OCI-M1 (cell line): ENCODE results near the gene SERPINA3.

Source experiments
- DNase-seq: peaks from one replicate; lab custom pipeline; 2025; lab: John Stamatoyannopoulos, UW

The SERPINA3 gene

GRCh38 chr14:94613720-94614644 lies 1.8 kb downstream of the SERPINA3 start:
- DNase-seq, result no peak

- DNase-seq, result no peak
These were observed 2.6 kb downstream of the SERPINA3 start for GRCh38 chr14:94614802-94615201.

GRCh38 chr14:94615254-94615653 lies 3.1 kb downstream of the SERPINA3 start:
- no peak for DNase-seq

- no peak for DNase-seq
These were observed 3.8 kb downstream of the SERPINA3 start for GRCh38 chr14:94615823-94616570.

- no peak for DNase-seq
These were observed 5.3 kb downstream of the SERPINA3 start for GRCh38 chr14:94617366-94617941.

GRCh38 chr14:94617988-94618822 lies 6.0 kb downstream of the SERPINA3 start:
- no peak for DNase-seq

GRCh38 chr14:94619297-94619696 lies 7.1 kb downstream of the SERPINA3 start:
- DNase-seq, result no peak

GRCh38 chr14:94620597-94620996 lies 8.4 kb downstream of the SERPINA3 start:
- no peak for DNase-seq

GRCh38 chr14:94621358-94622134 lies 9.4 kb downstream of the SERPINA3 start:
- DNase-seq, result no peak

- DNase-seq, result no peak
These were observed 10.6 kb downstream of the SERPINA3 start for GRCh38 chr14:94622653-94623421.

- DNase-seq, result no peak
These were observed 11.2 kb downstream of the SERPINA3 start for GRCh38 chr14:94623422-94623809.

GRCh38 chr14:94623856-94624499 lies 11.8 kb downstream of the SERPINA3 start:
- DNase-seq, result no peak

- DNase-seq, result no peak
These were observed 12.6 kb downstream of the SERPINA3 start for GRCh38 chr14:94624537-94625352.

- no peak for DNase-seq
These were observed 13.1 kb downstream of the SERPINA3 start for GRCh38 chr14:94625353-94625635.

- no peak for DNase-seq
These were observed 16.4 kb downstream of the SERPINA3 start for GRCh38 chr14:94628578-94628977.

GRCh38 chr14:94630396-94630795 lies 18.2 kb downstream of the SERPINA3 start:
- no peak for DNase-seq

- DNase-seq, result no peak
These were observed 18.9 kb downstream of the SERPINA3 start for GRCh38 chr14:94631050-94631449.

GRCh38 chr14:94631536-94632304 lies 19.5 kb downstream of the SERPINA3 start:
- no peak for DNase-seq

- no peak for DNase-seq
These were observed 20.1 kb downstream of the SERPINA3 start for GRCh38 chr14:94632305-94632590.
